Right lobe of liver (tissue), 4 donors: ENCODE measurements around the gene GTPBP3.

ENCODE experiments used
- CTCF ChIP-seq, 4 donors: fragments of 200-600 bp in 3 of 4; fragments of 450-650 bp in 1 of 4; IDR thresholded peaks; one replicate each; pipeline versions ENCODE4 v1.5.1 to v1.8.0; 2016 to 2022; ENCODE audit warnings: antibody characterized with exemption in 4 of 4, mild to moderate bottlenecking in 2 of 4
- POLR2A ChIP-seq: fragments of 450-650 bp; IDR thresholded peaks from one replicate; pipeline ENCODE4 v1.6.1; 2017; ENCODE audit warnings: antibody characterized with exemption, mild to moderate bottlenecking
- donor health status: DM: no; HTN: no; CAD: no.
- donor health status: DM: no; HTN: no; CAD: no.
- donor health status: DM: no; HTN: yes; CAD: no.

DNA sequence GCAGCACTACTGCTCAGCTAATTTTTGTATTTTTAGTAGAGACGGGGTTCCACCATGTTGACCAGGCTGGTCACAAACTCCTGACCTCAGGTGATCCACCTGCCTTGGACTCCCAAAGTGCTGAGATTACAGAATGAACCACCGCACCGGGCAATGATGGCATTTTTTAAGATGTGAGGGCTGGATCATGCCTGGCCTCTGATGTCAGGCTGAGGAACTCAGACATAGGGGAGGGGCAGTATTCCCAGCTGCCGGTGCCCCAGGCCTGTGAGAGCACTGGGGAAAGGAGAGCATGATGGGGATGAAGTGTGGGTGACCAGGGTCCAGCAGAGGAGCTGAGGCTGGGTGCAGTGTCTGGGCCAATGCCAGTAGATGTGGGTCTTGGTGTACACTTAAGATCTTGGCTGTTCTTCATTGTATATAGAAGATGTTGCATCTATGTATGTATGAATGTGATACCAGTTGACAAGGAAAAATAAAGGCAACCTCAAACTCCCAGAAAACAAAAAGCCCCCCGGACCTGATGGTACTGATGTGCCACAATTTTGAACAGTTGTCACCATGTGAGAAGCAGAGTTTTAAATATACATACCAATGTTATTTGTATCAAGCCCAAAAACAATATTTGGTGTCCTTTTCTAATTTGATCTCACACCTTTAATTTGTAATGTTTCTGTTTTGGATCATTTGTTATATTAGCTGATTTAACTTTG is 43.2 kb downstream of the GTPBP3 start:
- TF ChIP-seq CTCF (IDR thresholded peaks at IDR 0.05): no peak
- no peak for TF ChIP-seq POLR2A
